HG03432 (cell line): ENCODE measurements around the gene STK11.
A peak's percentile ranks its signal among the peaks of the same experiment; 100 is the strongest.

Experiments
- ATAC-seq: cut with Tn5 transposase; IDR thresholded peaks from one replicate; pipeline ENCODE4 v1.9.1; 2021; ENCODE audit warnings: mild to moderate bottlenecking, moderate library complexity; ENCODE audit not compliant: unreplicated experiment

Gene STK11, protein sequence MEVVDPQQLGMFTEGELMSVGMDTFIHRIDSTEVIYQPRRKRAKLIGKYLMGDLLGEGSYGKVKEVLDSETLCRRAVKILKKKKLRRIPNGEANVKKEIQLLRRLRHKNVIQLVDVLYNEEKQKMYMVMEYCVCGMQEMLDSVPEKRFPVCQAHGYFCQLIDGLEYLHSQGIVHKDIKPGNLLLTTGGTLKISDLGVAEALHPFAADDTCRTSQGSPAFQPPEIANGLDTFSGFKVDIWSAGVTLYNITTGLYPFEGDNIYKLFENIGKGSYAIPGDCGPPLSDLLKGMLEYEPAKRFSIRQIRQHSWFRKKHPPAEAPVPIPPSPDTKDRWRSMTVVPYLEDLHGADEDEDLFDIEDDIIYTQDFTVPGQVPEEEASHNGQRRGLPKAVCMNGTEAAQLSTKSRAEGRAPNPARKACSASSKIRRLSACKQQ

GRCh38 chr19:1205114-1206099 lies at the start of gene STK11:
Gene STK11, plus strand, starts transcription at chr19:1205778. Its CDS starts 1,136 bp downstream, at chr19:1206914.
- peak; percentile 86 for ATAC-seq

- ATAC-seq = no peak
These were observed 49.2 kb upstream of the STK11 start for GRCh38 chr19:1156305-1156801.

- ATAC-seq = no peak
These were observed 48.6 kb upstream of the STK11 start for GRCh38 chr19:1156830-1157615.

DNA sequence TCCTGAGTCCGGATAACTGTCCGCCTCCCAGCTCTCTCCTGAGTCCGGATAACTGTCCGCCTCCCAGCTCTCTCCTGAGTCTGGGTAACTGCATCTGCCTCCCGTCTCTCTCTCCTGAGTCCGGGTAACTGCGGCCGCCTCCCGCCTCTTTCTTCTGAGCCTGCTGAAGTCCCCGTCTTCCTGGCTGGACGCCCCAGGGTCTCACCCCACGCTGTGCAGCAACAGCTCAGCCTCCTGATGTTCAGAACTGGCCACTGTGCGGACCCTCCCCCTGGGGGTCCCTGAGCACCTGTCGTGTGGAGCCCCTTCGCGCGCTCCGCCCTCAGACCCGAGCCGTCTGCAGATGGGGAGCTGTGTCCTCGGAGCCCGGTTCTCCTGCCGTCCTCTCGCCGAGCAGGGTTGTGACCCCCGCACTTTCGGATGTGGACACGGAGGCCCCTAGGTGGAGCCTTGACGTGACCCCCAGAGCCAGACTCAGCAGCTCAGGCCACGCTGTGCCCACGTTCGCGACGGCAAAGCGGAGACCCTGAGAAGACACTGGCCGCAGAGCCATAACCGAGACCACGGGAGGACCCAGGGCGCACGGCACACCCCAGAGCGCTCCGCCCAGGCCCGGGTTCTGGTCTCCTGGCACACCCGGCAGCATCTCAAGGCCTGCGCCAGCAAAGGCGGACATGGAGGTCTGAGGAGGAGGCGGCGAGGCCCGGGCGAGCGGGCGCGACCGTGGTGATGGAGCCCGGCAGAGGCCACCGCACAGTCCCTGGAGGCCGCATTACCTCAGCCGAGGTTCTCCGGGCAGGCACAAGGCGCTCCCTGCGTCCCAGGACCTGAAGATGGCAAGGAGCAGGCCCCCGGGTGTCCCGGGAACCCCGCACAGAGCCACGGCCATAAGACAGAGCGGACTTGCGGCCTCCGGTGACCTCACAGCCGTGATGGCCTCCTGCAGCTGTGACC lies 47.4 kb upstream of the STK11 start:
- no peak for ATAC-seq

- no peak for ATAC-seq
These were observed 46.6 kb upstream of the STK11 start for GRCh38 chr19:1158885-1159448.

DNA sequence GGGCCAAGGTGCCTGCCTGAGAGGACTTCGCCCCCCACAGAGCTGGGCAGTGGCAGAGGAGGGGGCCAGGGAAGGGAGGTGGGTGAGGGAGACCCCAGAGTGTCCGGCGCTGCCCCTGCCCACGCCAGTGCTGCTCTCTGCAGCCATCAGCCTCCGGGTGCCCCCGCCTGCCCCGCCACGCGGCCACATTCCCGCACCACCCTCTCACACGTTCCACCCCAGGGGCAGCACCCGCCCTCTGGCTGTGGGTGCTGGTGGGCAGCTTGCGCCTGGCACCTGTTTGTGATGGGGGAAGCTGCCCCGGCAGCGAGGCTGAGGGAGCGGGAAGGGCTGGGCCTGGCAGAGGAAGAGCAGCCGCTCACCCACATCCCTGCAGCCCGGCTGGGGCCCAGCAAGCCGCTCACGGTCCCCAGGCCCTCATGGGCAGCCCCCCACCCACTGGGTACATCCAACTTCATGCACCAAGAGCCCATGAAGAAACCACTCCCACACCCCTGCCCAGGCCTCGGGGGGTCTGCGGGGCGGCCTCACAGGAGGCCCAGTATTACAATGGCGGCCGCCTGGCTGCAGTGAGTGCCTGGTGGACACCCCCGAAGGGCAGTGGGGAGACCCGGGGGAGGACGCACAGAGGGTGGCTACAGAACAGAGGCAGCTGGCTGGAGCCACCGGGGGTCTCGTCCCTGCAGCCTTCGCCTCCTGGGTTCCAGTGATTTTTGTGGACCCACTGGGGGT lies 45.5 kb upstream of the STK11 start:
- ATAC-seq = no peak

DNA sequence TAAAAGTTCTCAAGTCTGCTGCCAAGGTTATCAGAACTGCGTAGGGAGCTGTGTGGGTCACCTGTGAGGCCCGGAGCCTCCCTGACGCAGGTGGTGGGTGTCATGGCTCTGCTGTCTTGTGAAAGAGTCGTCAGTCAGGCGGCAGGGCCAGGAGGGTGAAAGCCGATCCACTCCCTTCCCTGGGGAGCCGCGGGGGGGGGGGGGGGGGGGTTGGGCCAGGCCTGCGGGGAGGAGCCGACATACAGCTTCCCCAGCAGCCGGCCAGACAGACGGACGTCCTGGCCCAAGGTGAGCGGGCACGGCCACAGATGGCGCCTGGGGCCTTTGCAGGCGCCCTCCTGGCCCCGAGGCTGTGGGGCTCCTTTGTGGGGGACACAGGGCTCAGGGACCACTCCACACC lies 43.9 kb upstream of the STK11 start:
- ATAC-seq = no peak

GRCh38 chr19:1162404-1163282 lies 42.9 kb upstream of the STK11 start:
- ATAC-seq = no peak

- no peak for ATAC-seq
These were observed 42.2 kb upstream of the STK11 start for GRCh38 chr19:1163283-1163933.

- ATAC-seq = no peak
These were observed 41.5 kb upstream of the STK11 start for GRCh38 chr19:1163934-1164683.

DNA sequence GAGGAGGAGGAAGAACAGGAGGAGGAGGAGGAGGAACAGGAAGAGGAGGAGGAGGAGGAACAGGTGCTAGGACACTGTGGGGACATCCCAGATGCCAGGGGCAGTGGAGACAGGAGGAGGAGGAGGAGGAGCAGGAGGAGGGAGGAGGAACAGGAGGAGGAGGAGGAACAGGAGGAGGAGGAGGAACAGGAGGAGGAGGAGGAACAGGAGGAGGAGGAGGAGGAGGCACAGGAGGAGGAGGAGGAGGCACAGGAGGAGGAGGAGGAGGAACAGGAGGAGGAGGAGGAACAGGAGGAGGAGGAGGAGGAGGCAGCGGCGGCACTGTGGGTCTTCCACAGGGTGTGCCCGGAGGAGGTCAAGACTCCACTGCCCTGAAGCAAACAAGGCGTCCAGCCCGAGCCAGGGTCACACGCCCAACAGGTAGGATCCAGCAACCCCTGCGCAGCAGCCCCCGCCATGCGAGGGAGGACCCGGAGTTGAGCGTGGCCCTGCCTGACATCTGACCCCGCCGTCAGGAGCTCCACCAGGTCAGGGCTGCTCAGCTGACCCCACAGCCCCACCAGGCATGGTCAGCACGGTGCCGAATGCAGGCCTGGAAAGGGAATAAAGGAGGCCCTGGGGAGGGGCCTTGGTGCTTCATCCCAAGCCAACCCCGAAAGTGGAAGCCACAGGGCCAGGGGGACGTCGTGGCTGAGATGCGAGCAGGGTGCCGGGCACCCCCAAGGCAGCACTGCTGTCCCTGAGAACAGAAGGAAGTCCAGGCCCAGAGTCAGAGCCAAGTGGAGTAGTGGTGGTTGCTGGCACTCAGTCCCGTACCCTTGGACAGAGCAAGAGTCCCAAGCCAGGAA lies 40.7 kb upstream of the STK11 start:
- no peak for ATAC-seq

DNA sequence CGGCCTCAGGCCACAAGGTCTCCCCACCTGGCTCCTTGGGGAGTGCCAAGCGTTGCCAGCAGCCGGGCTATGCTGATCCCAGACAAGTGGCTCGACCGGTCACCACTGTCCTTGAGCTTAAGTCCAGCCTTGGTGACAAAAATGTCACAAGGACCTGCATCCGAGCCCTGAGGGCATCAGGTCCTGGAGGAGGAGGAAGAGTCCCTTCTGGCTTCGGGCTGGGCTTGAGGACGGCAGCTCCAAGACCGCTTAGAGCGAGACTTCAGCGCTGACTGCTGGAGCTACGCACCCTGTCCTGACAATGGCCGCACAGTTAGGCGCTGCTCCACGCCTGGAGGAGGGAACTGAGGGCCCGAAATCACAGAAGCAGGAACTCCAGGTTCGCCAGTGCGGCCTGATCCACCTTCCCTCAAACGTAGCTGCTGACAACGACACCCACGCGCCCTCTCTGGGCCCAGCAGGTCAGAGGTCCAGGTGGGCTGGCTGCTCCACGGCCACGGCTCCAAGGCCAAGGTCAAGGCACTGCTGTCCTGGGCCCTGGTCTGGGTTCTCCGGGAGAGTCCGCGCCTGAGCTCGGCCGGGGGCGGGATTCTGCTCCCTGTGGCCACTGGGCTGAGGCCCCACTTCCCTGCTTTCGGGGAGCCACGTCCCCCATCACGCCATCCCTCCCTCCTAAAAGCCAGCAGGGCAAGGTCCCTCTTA lies 38.6 kb upstream of the STK11 start:
- ATAC-seq = no peak

DNA sequence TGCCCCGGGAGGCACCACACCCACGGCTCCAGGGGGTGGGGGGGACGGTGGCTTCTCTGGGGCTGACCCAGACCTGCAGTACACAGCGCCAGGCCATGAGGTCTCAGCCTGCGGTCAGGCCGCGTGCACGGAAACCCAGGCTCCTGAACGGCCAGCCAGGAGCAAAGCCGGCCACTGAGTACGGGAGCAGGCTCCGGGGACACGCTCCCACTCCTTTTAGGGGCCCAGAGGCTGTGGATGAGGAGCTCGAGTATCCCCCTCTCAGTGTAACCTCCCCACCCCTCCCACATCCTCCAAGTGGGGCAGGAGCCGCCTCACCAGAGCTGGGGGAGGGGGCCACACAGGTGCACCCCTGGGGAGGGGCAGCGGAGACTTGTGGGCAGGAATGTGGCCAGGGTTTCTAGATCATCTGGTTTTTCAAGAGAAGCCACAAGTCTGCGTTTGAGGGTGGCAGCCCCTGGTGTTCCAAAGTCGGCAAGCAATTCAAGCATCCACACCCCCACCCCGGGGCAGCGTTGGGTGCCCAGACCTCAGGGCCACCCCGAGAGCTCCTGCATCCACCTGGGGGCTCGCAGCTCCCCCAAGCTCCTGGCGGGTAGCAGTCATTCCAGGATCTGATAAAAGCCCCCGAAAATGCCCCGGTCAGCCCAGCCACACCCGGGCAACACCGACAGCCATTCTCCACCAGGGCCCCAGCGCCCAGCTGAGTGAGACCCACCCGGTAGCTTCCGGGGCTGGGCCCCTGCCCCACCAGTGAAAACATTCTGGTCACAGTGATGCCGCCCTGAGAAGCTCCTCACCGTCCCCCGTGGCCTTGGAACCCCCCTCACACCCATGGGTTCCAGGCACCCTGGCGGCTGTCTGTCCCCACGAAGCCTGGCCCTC lies 37.6 kb upstream of the STK11 start:
- ATAC-seq = no peak
